ENCODE measurements around the gene BLOC1S3. TPM values are rescaled to one million over a fixed set of nuclear protein-coding genes. Genes with fewer than 3 reads are reported as not detected.

The BLOC1S3 gene
- total RNA-seq, 6 experiments from 2014 or later, result 4.7 to 17.0 (median 6.1) TPM

GRCh38 chr19:45162608-45163143 lies 15.9 kb upstream of the BLOC1S3 start:
- Histone ChIP-seq H3K9me3 (no peaks in the 10 kb centered on the region), H3K4me1 (no peaks in the 10 kb centered on the region), H3K36me3 (no peaks in the 10 kb centered on the region), H3K27me3 (no peaks in the 10 kb centered on the region), H3K4me3 (no peak overlapping the region), H3K27ac (no peak overlapping the region)
- TF ChIP-seq POLR2A (IDR thresholded peaks at IDR 0.05) (no peak), CTCF (IDR thresholded peaks at IDR 0.05) (no peak)
- DNase-seq, result peak in 1 of 3 donors; percentile 52
- intact Hi-C loops (cut with DNase I), result no loop called here
- WGBS (ENCODE audit: insufficient coverage, low coverage, low lambda C conversion rate, missing lambda C conversion rate), result 20% methylated on average over 1 of the region's 18 CpGs
- ATAC-seq, result peak; percentile 3 to 33 (median 14)

- DNase-seq, result no peak
- Histone ChIP-seq H3K27ac (no peak overlapping the region), H3K27me3 (no peaks in the 10 kb centered on the region), H3K9me3 (no peaks in the 10 kb centered on the region), H3K4me1 (no peaks in the 10 kb centered on the region), H3K4me3 (no peak overlapping the region), H3K36me3 (no peaks in the 10 kb centered on the region)
- TF ChIP-seq POLR2A (IDR thresholded peaks at IDR 0.05) (no peak), CTCF (IDR thresholded peaks at IDR 0.05) (no peak)
- ATAC-seq, result no peak
- intact Hi-C loops (cut with DNase I), result no loop called here
- 40% methylated on average over 1 of the region's 17 CpGs for WGBS (ENCODE audit: insufficient coverage, low coverage, low lambda C conversion rate, missing lambda C conversion rate)
Measured at GRCh38 chr19:45163156-45163555, 15.4 kb upstream of the BLOC1S3 start.

GRCh38 chr19:45163751-45164460 lies 14.7 kb upstream of the BLOC1S3 start:
- Histone ChIP-seq H3K4me3 (no peak overlapping the region), H3K36me3 (no peaks in the 10 kb centered on the region), H3K9me3 (no peaks in the 10 kb centered on the region), H3K4me1 (no peaks in the 10 kb centered on the region), H3K27ac (no peak overlapping the region), H3K27me3 (no peaks in the 10 kb centered on the region)
- ATAC-seq, result no peak
- WGBS (ENCODE audit: insufficient coverage, low coverage, low lambda C conversion rate, missing lambda C conversion rate), result 53% methylated on average over 3 of the region's 15 CpGs
- intact Hi-C loops (cut with DNase I), result no loop called here
- TF ChIP-seq POLR2A (IDR thresholded peaks at IDR 0.05) (no peak), CTCF (IDR thresholded peaks at IDR 0.05) (no peak)
- no peak for DNase-seq

GRCh38 chr19:45164577-45165335 lies 13.8 kb upstream of the BLOC1S3 start:
- WGBS (ENCODE audit: insufficient coverage, low coverage, low lambda C conversion rate, missing lambda C conversion rate), result 0% methylated on average over 1 of the region's 27 CpGs
- Histone ChIP-seq H3K27ac (no peak overlapping the region), H3K4me3 (no peak overlapping the region), H3K4me1 (no peaks in the 10 kb centered on the region), H3K27me3 (no peaks in the 10 kb centered on the region), H3K9me3 (no peaks in the 10 kb centered on the region), H3K36me3 (no peaks in the 10 kb centered on the region)
- DNase-seq (peak in 2 of 3 donors; percentile 47 to 49), ATAC-seq (peak in 3 of 4 donors; percentile 29 to 51 (median 45))
- intact Hi-C loops (cut with DNase I), result no loop called here
- TF ChIP-seq POLR2A (IDR thresholded peaks at IDR 0.05) (no peak), CTCF (IDR thresholded peaks at IDR 0.05) (no peak)

Data from right lobe of liver (tissue), 6 donors.